ENCODE results near the gene ATAD1. TPM values are rescaled to one million over a fixed set of nuclear protein-coding genes. Genes with fewer than 3 reads are reported as not detected.
"Not testable (repeated sequence)": the region's sequence is repeated elsewhere in the genome, so short reads cannot be mapped to it uniquely, and the experiment has no call there.

Gene ATAD1
- total and polyA plus RNA-seq, 7 donors = 6.9 to 45.3 (median 28.0) TPM

GRCh38 chr10:87861953-87862678 lies 44.1 kb upstream of the ATAD1 start:
- Histone ChIP-seq H3K9me3 (no peaks in the 10 kb centered on the region), H3K36me3 (no peaks in the 10 kb centered on the region), H3K4me1 (peaks cover 2 to 9% (median 9%) of the 10 kb centered on the region in 4 donors), H3K27ac (peak overlapping the region; percentile 95 to 99 (median 98)), H3K4me3 (peak overlapping the region; percentile 82 to 98 (median 91)), H3K27me3 (no peaks in the 10 kb centered on the region)
- TF ChIP-seq POLR2A (IDR thresholded peaks at IDR 0.05) (peak; percentile 40 to 48), CTCF (IDR thresholded peaks at IDR 0.05) (no peak), POLR2AphosphoS5 (IDR thresholded peaks at IDR 0.05) (peak; percentile 60 to 90 (median 85)), EP300 (IDR thresholded peaks at IDR 0.05) (peak in 1 of 4 donors; percentile 27)
- peak; percentile 99 for DNase-seq
- intact Hi-C loops (cut with DNase I) = loop anchor here (2.0 to 5.0 kb wide), 2 partner anchors 43 to 525 kb away; partner anchors contain the start of gene ATAD1
- WGBS, 2 donors = 0 to 1% methylated on average over 57 of the region's 57 CpGs

- no peaks in the 10 kb centered on the region for H3K27me3 ChIP-seq
- intact Hi-C loops (cut with DNase I) = loop anchor here (5.0 kb wide), 1 partner anchor 526 kb away; no protein-coding TSS in a partner anchor
- WGBS, 2 donors = 4 to 6% methylated on average over 16 of the region's 16 CpGs
- H3K36me3 ChIP-seq = no peaks in the 10 kb centered on the region
- DNase-seq = peak; percentile 89
- peak overlapping the region; percentile 95 to 99 (median 98) for H3K27ac ChIP-seq
- no peaks in the 10 kb centered on the region for H3K9me3 ChIP-seq
- peaks cover 2 to 9% (median 9%) of the 10 kb centered on the region in 4 donors for H3K4me1 ChIP-seq
- TF ChIP-seq POLR2A (IDR thresholded peaks at IDR 0.05) = no peak
- TF ChIP-seq CTCF (IDR thresholded peaks at IDR 0.05) = peak in 1 of 4 experiments; percentile 5
- H3K4me3 ChIP-seq = peak overlapping the region; percentile 82 to 98 (median 91)
These were observed 43.5 kb upstream of the ATAD1 start for GRCh38 chr10:87861566-87861952.

- TF ChIP-seq CTCF (IDR thresholded peaks at IDR 0.05) (no peak), POLR2AphosphoS5 (IDR thresholded peaks at IDR 0.05) (no peak), POLR2A (IDR thresholded peaks at IDR 0.05) (no peak), EP300 (IDR thresholded peaks at IDR 0.05) (no peak)
- no peak for DNase-seq
- Histone ChIP-seq H3K36me3 (no peaks in the 10 kb centered on the region), H3K9me3 (no peaks in the 10 kb centered on the region), H3K27ac (peak overlapping the region; percentile 95 to 99 (median 98)), H3K4me1 (peaks cover 2 to 9% (median 9%) of the 10 kb centered on the region in 4 donors), H3K27me3 (no peaks in the 10 kb centered on the region), H3K4me3 (peak overlapping the region in 2 of 4 donors; percentile 82 to 97)
- intact Hi-C loops (cut with DNase I) = loop anchor here (5.0 kb wide), 1 partner anchor 526 kb away; no protein-coding TSS in a partner anchor
- 43 to 59% methylated on average over 4 of the region's 4 CpGs for WGBS, 2 donors
These were observed 42.9 kb upstream of the ATAD1 start for GRCh38 chr10:87860816-87861403.

GRCh38 chr10:87860156-87860795 lies 42.2 kb upstream of the ATAD1 start:
- TF ChIP-seq POLR2A (IDR thresholded peaks at IDR 0.05) = no peak
- TF ChIP-seq EP300 (IDR thresholded peaks at IDR 0.05) = no peak
- no peak for TF ChIP-seq CTCF (IDR thresholded peaks at IDR 0.05)
- TF ChIP-seq POLR2AphosphoS5 (IDR thresholded peaks at IDR 0.05) = no peak
- intact Hi-C loops (cut with DNase I) = loop anchor here (5.0 kb wide), 1 partner anchor 527 kb away; no protein-coding TSS in a partner anchor
- Histone ChIP-seq H3K4me1 (peaks cover 2 to 9% (median 6%) of the 10 kb centered on the region in 4 donors), H3K4me3 (no peak overlapping the region), H3K27ac (no peak overlapping the region), H3K9me3 (no peaks in the 10 kb centered on the region), H3K27me3 (no peaks in the 10 kb centered on the region), H3K36me3 (no peaks in the 10 kb centered on the region)
- no peak for DNase-seq
- 58 to 65% methylated on average over 3 of the region's 3 CpGs for WGBS, 2 donors

- H3K4me3 ChIP-seq; H3K27me3 ChIP-seq; H3K27ac ChIP-seq; H3K9me3 ChIP-seq; H3K36me3 ChIP-seq; H3K4me1 ChIP-seq; DNase-seq; intact Hi-C loops (cut with DNase I): not testable (repeated sequence)
- 67 to 88% methylated on average over 4 of the region's 4 CpGs for WGBS, 2 donors
These were observed 37.6 kb upstream of the ATAD1 start for GRCh38 chr10:87855665-87856064.

GRCh38 chr10:87855247-87855646 lies 37.2 kb upstream of the ATAD1 start:
- DNase-seq; intact Hi-C loops (cut with DNase I); H3K36me3 ChIP-seq; H3K4me1 ChIP-seq; H3K9me3 ChIP-seq; H3K4me3 ChIP-seq; H3K27me3 ChIP-seq; H3K27ac ChIP-seq: not testable (repeated sequence)
- 96% methylated on average over 5 of the region's 5 CpGs for WGBS, 2 donors

All from sigmoid colon (tissue), 7 donors.